Measurements from ENCODE around the gene RIPOR3. TPM values are rescaled to one million over a fixed set of nuclear protein-coding genes. Genes with fewer than 3 reads are reported as not detected.

Gene RIPOR3
- total RNA-seq, 3 donors from 2014 or later (not counting 1 experiment from before 2014, with no cell fraction given) = 0.45 TPM; not detected in 2

GRCh38 chr20:50731055-50731929 lies 40.0 kb upstream of the RIPOR3 start, which contains the start of gene PARD6B:
PARD6B (plus strand) TSS chr20:50731580; CDS start chr20:50731787, 207 bp downstream.
- DNase-seq (peak; percentile 95 to 100), ATAC-seq (peak; percentile 95 to 99 (median 95))
- H3K36me3 ChIP-seq (ENCODE audit: control insufficient read depth, insufficient read depth, low read length) = no peaks in the 10 kb centered on the region
- H3K27ac ChIP-seq (ENCODE audit: low read length) = no peak within 1 kb of the TSS
- Mint-ChIP-seq H3K4me3 (peak within 1 kb of the TSS; percentile 91), H3K27ac (peak within 1 kb of the TSS; percentile 29 to 87), H3K4me1 (peaks cover 7 to 14% of the 10 kb centered on the region in 2 donors), H3K36me3 (no peaks in the 10 kb centered on the region), H3K27me3 (ENCODE audit: low read depth in 2 of 2) (peaks cover 0 to 6% of the 10 kb centered on the region in 2 donors), H3K9me3 (no peaks in the 10 kb centered on the region)
- no peaks in the 10 kb centered on the region for H3K27me3 ChIP-seq (ENCODE audit: control insufficient read depth, insufficient read depth, low read length)
- peaks cover 14% of the 10 kb centered on the region for H3K4me1 ChIP-seq (ENCODE audit: control insufficient read depth, insufficient read depth, low read length)
- under 1% methylated on average over 114 of the region's 114 CpGs for WGBS (ENCODE audit: insufficient coverage)
- no peak for TF ChIP-seq CTCF (IDR thresholded peaks at IDR 0.05)
- H3K9me3 ChIP-seq (ENCODE audit: control insufficient read depth, insufficient read depth, low read length) = no peaks in the 10 kb centered on the region
- intact Hi-C loops (cut with micrococcal nuclease) = no loop called here
- peak within 1 kb of the TSS; percentile 48 for H3K4me3 ChIP-seq (ENCODE audit: low read length)

GRCh38 chr20:50730765-50731054 lies 39.4 kb upstream of the RIPOR3 start:
- Histone ChIP-seq H3K27ac (ENCODE audit: low read length) (no peak overlapping the region), H3K27me3 (ENCODE audit: control insufficient read depth, insufficient read depth, low read length) (no peaks in the 10 kb centered on the region), H3K9me3 (ENCODE audit: control insufficient read depth, insufficient read depth, low read length) (no peaks in the 10 kb centered on the region), H3K4me1 (ENCODE audit: control insufficient read depth, insufficient read depth, low read length) (peaks cover 14% of the 10 kb centered on the region), H3K4me3 (ENCODE audit: low read length) (peak overlapping the region; percentile 48), H3K36me3 (ENCODE audit: control insufficient read depth, insufficient read depth, low read length) (no peaks in the 10 kb centered on the region)
- peak overlapping the region; percentile 91 for H3K4me3 Mint-ChIP-seq
- peaks cover 0 to 6% of the 10 kb centered on the region in 2 donors for H3K27me3 Mint-ChIP-seq (ENCODE audit: low read depth in 2 of 2)
- peak overlapping the region; percentile 29 to 87 for H3K27ac Mint-ChIP-seq
- H3K36me3 Mint-ChIP-seq = no peaks in the 10 kb centered on the region
- no peak for DNase-seq
- no peak for TF ChIP-seq CTCF (IDR thresholded peaks at IDR 0.05)
- ATAC-seq = no peak
- peaks cover 7 to 14% of the 10 kb centered on the region in 2 donors for H3K4me1 Mint-ChIP-seq
- no peaks in the 10 kb centered on the region for H3K9me3 Mint-ChIP-seq
- under 1% methylated on average over 35 of the region's 35 CpGs for WGBS (ENCODE audit: insufficient coverage)
- intact Hi-C loops (cut with micrococcal nuclease) = no loop called here

- no peak overlapping the region for H3K27ac ChIP-seq (ENCODE audit: low read length)
- H3K27me3 Mint-ChIP-seq (ENCODE audit: low read depth in 2 of 2) = peaks cover 0 to 6% of the 10 kb centered on the region in 2 donors
- no peaks in the 10 kb centered on the region for H3K36me3 ChIP-seq (ENCODE audit: control insufficient read depth, insufficient read depth, low read length)
- H3K9me3 ChIP-seq (ENCODE audit: control insufficient read depth, insufficient read depth, low read length) = no peaks in the 10 kb centered on the region
- H3K27me3 ChIP-seq (ENCODE audit: control insufficient read depth, insufficient read depth, low read length) = no peaks in the 10 kb centered on the region
- ATAC-seq = no peak
- peaks cover 7 to 14% of the 10 kb centered on the region in 2 donors for H3K4me1 Mint-ChIP-seq
- peak overlapping the region; percentile 91 for H3K4me3 Mint-ChIP-seq
- no peaks in the 10 kb centered on the region for H3K36me3 Mint-ChIP-seq
- peak in 1 of 2 donors; percentile 16 for DNase-seq
- peak overlapping the region; percentile 29 to 87 for H3K27ac Mint-ChIP-seq
- intact Hi-C loops (cut with micrococcal nuclease) = no loop called here
- H3K9me3 Mint-ChIP-seq = no peaks in the 10 kb centered on the region
- 55% methylated on average over 20 of the region's 21 CpGs for WGBS (ENCODE audit: insufficient coverage)
- peaks cover 14% of the 10 kb centered on the region for H3K4me1 ChIP-seq (ENCODE audit: control insufficient read depth, insufficient read depth, low read length)
- TF ChIP-seq CTCF (IDR thresholded peaks at IDR 0.05) = no peak
- H3K4me3 ChIP-seq (ENCODE audit: low read length) = peak overlapping the region; percentile 48
Measured at GRCh38 chr20:50729901-50730764, 38.8 kb upstream of the RIPOR3 start.

All from natural killer cell (primary cell).